Mesangial cell (primary cell): ENCODE data around the gene HSD3B2. TPM values are rescaled to one million over a fixed set of nuclear protein-coding genes. Genes with fewer than 3 reads are reported as not detected.

Source experiments
- total RNA-seq: library from RNA; depleted of rRNA; stranded (reverse); fragments of >200 nt; gene quantifications from 2 replicates; pipeline ENCODE4 v1.2.3, GENCODE V29; 2015

Gene HSD3B2
- not detected in 2 replicates for total RNA-seq

DNA sequence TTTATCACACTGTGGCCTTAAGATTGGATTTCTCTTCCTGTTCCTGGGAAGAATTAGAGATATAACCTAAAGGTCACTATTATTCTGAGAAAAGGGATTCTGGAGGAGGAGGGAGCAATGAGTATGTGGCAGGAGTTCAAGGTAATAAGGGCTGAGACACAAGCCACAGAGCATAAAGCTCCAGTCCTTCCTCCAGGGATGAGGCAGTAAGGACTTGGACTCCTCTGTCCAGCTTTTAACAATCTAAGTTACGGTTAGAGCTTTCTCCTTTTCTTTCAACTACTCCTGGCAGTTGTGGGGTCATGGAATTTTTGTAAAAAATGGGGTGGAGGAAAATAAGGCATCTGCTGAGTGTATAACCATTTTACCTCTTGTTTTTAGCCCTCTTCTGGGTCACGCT, at the start of gene HSD3B2:
Gene HSD3B2 (plus strand): TSS at position 201 of the 400 bp plus-strand sequence. CDS start 270 bp downstream, outside the sequence.

DNA sequence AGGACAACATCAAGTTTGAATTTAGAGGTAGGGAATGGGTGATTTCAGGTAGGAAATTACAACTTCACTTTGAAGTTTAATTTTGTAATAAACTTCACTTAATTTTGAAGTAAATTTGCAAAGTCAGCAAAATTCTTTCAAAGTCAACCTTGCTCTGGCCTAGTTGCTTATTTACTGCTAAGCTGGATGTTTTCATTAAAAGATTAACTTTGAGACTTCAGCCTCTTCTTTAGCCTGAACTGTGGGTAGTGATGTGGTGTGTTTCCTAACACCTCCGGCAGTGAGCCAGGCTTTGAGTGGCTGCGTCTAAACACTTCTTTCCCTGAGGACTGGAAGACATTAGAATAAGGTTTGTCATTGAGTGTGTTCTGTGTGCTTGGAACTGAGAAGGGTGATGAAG, 46.4 kb upstream of the HSD3B2 start, which contains the start of gene HAO2:
Gene HAO2 (plus strand): TSS at position 232 of the 400 bp plus-strand sequence. CDS start 12,301 bp downstream, outside the sequence.

Other genes starting within 250 kb of the HSD3B2 start
- not detected in 2 replicates for gene HAO2, start 46.4 kb upstream of the HSD3B2 start, total RNA-seq
- gene HSD3B1, start 92.1 kb downstream of the HSD3B2 start, total RNA-seq, result not detected in 2 replicates
- gene ZNF697, start 233.1 kb downstream of the HSD3B2 start, total RNA-seq, result 5.2 and 10.8 TPM in 2 replicates